Activated CD4-positive, alpha-beta T cell treated with anti-CD3 and anti-CD28 coated beads, Interleukin-2, Interleukin-6, amounts not matched to agents 100 ng/mL and 50 ng/mL, durations not matched to agents 16 hours and 8 hours (primary cell): ENCODE data around the gene GYG2.
"Not testable (repeated sequence)": the region's sequence is repeated elsewhere in the genome, so short reads cannot be mapped to it uniquely, and the experiment has no call there.

Experiments used
- DNase-seq: peaks from one replicate; pipeline ENCODE4 v3.0.0-alpha.2; 2020

The GYG2 gene

GRCh38 chrX:2910109-2910508 lies 81.4 kb downstream of the GYG2 start:
- DNase-seq = no peak

- DNase-seq = no peak
These were observed 84.4 kb downstream of the GYG2 start for GRCh38 chrX:2913118-2913517.

GRCh38 chrX:2917767-2918166 lies 89.0 kb downstream of the GYG2 start:
- DNase-seq = no peak

- no peak for DNase-seq
These were observed 92.5 kb downstream of the GYG2 start for GRCh38 chrX:2921193-2921592.

- DNase-seq = no peak
These were observed 93.0 kb downstream of the GYG2 start for GRCh38 chrX:2921750-2922149.

- DNase-seq = no peak
These were observed 95.4 kb downstream of the GYG2 start for GRCh38 chrX:2924151-2924550.

GRCh38 chrX:2926255-2926654 lies 97.5 kb downstream of the GYG2 start:
- DNase-seq = not testable (repeated sequence)

GRCh38 chrX:2926664-2927275 lies 98.0 kb downstream of the GYG2 start:
- no peak for DNase-seq

- no peak for DNase-seq
These were observed 99.5 kb downstream of the GYG2 start for GRCh38 chrX:2928191-2928582.

GRCh38 chrX:2928583-2929434 lies 100.1 kb downstream of the GYG2 start, which contains the start of gene ARSD:
Gene ARSD, minus strand, starts transcription at chrX:2929339. Its CDS starts 64 bp downstream, at chrX:2929275.
- peak; percentile 62 for DNase-seq

- DNase-seq = no peak
These were observed 102.4 kb downstream of the GYG2 start for GRCh38 chrX:2931155-2931554.

- no peak for DNase-seq
These were observed 102.9 kb downstream of the GYG2 start for GRCh38 chrX:2931612-2932011.
